Glomerular visceral epithelial cell (primary cell): Measurements from ENCODE around the gene PKDCC.

Experiments
- DNase-seq: peaks from one replicate; pipeline ENCODE4 v3.0.0-alpha.2; 2016; ENCODE audit errors: extremely low spot score

Gene PKDCC

GRCh38 chr2:42047488-42048298 lies at the start of gene PKDCC:
TSS of gene PKDCC (plus strand) at chr2:42048021. CDS start at chr2:42048200, 179 bp downstream.
- peak; percentile 83 for DNase-seq

GRCh38 chr2:41998186-41999127 lies 49.4 kb upstream of the PKDCC start:
- no peak for DNase-seq

DNA sequence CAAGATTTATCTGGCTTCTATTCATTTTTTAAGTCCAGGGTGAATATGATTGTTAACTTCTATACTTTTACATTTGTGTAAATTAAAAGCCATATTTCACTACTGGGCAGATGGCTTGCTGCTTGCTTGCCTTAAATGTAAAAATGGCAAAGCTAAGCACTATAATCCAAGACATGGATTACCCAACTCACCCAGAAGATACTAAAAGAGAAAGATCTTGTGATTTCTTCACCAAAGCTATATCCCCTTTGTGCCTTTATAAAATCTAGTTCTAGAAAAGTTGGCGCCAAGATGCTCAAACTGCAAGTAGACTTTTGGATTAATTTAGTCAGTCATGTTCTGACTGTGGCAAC lies 48.7 kb upstream of the PKDCC start:
- no peak for DNase-seq

DNA sequence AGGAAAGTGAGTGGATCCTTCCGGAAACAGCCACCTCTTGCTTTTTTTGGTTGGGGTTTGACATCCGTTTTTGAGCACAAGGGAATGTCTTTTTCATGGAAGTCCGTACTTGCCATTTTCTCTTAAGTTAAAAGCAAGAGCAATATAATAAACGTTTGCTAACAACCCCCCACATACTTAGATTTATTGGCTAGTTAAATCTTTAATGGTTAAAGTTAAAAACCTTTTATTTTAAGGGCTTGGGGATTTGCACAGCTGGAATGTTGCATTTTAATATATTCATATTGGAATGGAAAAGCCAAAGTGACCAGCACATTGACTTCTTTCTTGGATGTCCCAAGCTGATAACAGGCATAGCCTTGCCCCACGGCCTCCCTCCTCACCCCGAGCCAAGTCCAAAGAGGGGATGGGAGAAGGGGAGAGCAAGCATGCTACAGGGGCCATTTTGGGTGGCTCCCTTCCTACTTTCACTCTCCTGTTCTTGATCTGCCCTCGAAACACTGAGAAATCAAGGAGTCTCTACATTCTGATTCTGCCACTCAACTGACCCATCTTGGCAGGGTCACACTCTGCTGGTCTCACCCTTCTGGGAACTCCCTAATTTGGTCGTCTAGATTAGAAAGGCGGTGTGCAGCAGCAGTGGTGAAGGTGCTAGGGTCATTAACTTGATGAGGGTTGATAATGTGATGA lies 48.1 kb upstream of the PKDCC start:
- no peak for DNase-seq

DNA sequence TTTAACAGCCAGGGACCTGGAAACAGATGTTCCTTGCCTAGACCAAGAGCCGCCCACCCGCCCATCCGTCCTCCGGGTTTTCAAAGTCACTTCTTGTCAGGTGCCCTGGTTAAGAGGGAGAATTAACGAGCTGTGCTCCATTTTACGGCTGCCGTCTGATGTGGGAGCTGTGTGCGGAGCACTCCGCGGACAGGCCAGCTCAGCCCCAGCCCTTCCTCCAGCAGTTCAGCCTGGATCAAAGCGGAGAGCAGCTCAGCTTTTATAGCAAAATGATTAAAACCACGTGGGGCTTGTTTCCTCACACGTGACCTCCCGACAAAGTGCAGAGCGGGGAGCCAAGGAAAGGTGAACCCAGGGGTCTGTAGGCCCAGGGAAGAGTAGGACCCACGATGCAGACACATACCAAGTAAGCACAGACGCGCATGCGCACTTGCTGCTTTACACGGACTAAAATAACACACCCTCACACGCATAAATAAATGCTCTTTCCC lies 46.1 kb upstream of the PKDCC start:
- DNase-seq = no peak

- DNase-seq = no peak
These were observed 40.3 kb upstream of the PKDCC start for GRCh38 chr2:42007551-42007950.

GRCh38 chr2:42008241-42008921 lies 39.4 kb upstream of the PKDCC start:
- DNase-seq = no peak

DNA sequence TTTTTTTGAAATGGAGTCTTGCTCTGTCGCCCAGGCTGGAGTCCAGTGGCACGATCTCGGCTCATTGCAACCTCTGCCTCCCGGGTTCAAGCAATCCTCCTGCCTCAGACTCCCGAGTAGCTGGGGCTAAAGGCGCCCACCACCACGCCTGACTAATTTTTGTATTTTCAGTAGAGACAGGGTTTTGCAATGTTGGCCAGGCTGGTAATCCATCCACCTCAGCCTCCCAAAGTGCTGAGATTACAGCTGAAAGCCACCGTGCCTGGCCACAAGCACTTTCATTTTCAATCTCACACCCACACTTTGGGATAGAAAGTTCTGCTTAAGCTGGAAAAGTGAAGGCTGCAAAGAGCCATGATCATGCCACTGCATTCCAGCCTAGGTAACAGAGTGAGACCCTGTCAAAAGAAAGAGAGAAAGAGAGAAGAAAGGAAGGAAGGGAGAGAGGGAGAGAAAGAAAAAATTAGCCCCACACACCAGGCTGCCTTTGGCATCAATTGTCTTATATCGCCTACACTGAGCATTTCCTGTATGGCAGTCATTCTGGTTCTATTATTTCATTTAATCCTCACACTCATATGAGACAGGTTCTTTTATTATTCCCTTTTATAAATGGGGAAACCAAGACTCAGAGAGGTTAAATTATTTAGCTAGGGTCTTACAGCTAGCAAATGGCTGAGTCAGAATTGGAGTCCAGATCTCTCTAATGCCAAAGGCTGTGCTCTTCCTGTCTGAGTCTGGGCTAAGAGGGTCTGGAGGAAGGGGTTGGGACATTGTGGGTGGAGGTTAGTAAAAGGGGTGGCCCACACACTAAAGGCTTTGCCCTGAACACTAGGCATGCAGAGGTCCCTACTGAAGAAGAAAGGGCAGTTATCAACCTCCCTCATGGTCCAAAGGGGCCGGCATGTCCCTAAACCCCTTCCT lies 37.9 kb upstream of the PKDCC start:
- DNase-seq = no peak

DNA sequence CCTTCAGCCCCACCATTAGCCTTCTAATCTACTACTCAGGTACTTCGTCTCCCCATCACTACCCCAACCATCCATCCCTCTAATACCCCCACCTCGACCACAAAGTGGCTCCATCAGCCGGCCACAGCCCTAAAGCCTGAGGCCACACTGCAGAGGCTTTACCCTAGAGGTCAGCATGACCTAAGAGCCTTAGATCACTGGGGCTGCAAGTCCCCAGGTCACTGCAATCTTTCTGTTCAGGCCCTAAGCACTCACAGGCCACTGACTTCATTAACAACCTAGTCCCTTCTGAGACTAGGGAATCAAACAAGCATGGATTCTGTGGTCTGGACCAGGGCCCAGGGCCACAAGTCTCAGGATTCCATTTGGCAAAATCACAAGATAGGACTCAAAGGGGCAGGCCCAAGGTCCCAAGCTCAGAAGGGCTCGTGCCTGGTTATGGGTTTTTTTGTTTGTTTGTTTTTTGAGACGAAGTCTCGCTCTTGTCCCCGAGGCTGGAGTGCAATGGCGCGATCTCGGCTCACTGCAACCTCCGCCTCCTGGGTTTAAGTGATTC lies 37.0 kb upstream of the PKDCC start:
- DNase-seq = peak; percentile 79

DNA sequence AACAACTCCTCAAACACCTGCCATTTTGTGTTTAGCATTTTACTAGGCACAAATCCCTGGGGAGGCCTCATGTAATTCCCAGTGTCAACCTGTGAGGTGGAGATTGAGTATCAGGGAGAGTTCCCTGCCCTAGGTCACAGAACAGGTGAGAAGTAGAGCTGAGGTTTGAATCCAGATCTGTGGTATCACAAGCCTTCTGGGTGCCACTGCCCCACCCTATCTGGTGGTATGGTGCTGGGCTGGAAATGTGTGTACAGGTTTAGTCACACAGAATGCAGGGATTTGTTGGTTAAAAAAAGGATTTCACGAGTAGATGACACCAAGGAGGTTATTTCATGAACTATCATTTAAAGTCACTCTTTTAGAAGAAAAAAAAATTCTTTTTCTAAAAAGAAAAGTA lies 35.7 kb upstream of the PKDCC start:
- DNase-seq = no peak

GRCh38 chr2:42012651-42013050 lies 35.2 kb upstream of the PKDCC start:
- DNase-seq = no peak

GRCh38 chr2:42013409-42013808 lies 34.4 kb upstream of the PKDCC start:
- no peak for DNase-seq

- no peak for DNase-seq
These were observed 26.4 kb upstream of the PKDCC start for GRCh38 chr2:42021464-42021863.

- DNase-seq = peak; percentile 34
These were observed 22.7 kb upstream of the PKDCC start for GRCh38 chr2:42025151-42025582.

DNA sequence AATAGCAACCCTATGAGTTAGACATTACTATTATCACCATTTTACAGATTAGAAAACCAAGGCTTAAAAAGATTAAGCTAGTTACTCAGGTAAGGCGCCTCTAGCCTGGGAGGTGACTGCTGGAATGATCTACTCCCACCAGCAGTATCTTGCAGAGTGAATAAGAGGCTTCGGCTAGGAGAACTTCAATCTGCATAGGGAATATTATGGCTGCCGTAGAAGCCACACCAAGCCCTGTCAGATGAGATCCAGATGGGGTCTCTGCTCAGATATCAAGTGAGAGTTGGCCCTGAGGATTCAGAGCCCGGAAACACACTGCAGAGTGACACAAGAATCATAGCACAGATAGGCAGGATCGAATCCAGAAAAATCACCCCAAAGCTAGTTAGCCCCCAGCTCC lies 21.5 kb upstream of the PKDCC start:
- DNase-seq = no peak

- DNase-seq = no peak
These were observed 19.2 kb upstream of the PKDCC start for GRCh38 chr2:42028571-42029148.

- DNase-seq = no peak
These were observed 18.6 kb upstream of the PKDCC start for GRCh38 chr2:42029171-42029570.

DNA sequence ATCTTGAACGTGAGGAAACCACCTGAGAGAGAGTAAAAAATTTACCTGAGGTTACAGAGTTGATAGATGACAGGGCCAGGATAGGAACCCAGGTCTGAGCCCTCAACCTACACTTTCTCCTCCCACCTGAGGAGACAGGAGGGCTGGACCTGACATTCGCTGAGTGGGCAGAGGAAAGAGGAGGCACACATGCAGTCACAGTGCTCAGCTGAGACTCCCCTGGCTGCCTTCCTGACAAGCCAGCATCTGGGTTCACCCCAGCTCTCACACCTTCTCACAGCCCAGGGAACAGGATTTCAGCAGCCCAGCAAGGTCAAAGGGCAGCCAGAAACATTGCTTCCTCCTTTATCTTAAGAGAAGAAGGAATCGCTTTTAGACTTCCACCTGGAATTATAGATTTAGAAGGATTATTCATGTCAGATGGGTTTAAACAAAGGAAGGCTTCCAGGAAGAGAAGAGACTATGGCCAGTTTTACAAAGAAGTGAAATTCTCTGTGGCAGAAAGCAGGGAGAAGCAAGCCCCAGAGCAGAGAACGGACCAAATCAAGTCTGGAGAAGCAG lies 18.1 kb upstream of the PKDCC start:
- DNase-seq = no peak

GRCh38 chr2:42030200-42030759 lies 17.5 kb upstream of the PKDCC start:
- DNase-seq = peak; percentile 27
